HCT116 (cell line): ENCODE measurements around the gene LRPPRC. TPM values are rescaled to one million over a fixed set of nuclear protein-coding genes. Genes with fewer than 3 reads are reported as not detected.

Experiments
- ATAC-seq: fragments of 200-7000 bp; cut with Tn5 transposase; 2 replicates; pipeline ENCODE4 v1.9.1; 2020; ENCODE audit warnings: mild to moderate bottlenecking, moderate library complexity
- BruUV-seq: library from RNA; stranded (reverse); fragments of 400-500 nt; replicated peaks from 2 replicates; lab custom pipeline; 2021; lab: Mats Ljungman, UMichigan
- CTCF ChIA-PET: fragments of 300-600 bp; sonication (Branson Sonifier 250); formaldehyde crosslinking; loops from one replicate; lab custom pipeline; 2021; ENCODE audit warnings: antibody characterized with exemption; lab: Charles Lee
- POLR2A ChIA-PET: fragments of 300-600, 350-600 bp; sonication (Branson Sonifier 250); formaldehyde crosslinking; loops from one replicate; lab custom pipeline; 2021; ENCODE audit warnings: antibody characterized with exemption; lab: Charles Lee
- RAD21 ChIA-PET, 2 experiments: fragments of 300-600 bp; sonication (Branson Sonifier 250); formaldehyde crosslinking; loops; one replicate each; lab custom pipeline; 2023; ENCODE audit warnings: low total read pairs in 2 of 2; ENCODE audit not compliant: uncharacterized antibody in 2 of 2, unreplicated experiment in 2 of 2, low non-redundant PET in 1 of 2; lab: Charles Lee
- DNase-seq: peaks from one replicate; pipeline ENCODE4 v3.0.0-alpha.2; 2010; ENCODE audit warnings: low read depth, low spot score
- H2AFZ ChIP-seq: fragments of 200-600 bp; shearing (Covaris generic), sonication (generic); 2 replicates; pipeline ENCODE4 v1.6.1; 2017; ENCODE audit warnings: low read depth, mixed run types, mixed read lengths, antibody characterized with exemption, low read length; ENCODE audit not compliant: poor library complexity, severe bottlenecking
- H3K27ac ChIP-seq: 2 replicates; pipeline ENCODE4 v1.5.1; 2012; ENCODE audit warnings: low read depth, low read length
- H3K27me3 ChIP-seq: fragments of 200-600 bp; sonication (generic); 2 replicates; pipeline ENCODE4 v1.6.1; 2016; ENCODE audit warnings: mixed run types, low read length, mixed read lengths; ENCODE audit not compliant: insufficient read depth
- H3K36me3 ChIP-seq, 2 experiments: fragments of 200-500 bp in 1 of 2; fragments of 200-600 bp in 1 of 2; sonication (Bioruptor generic) in 1 of 2; sonication (generic) in 1 of 2; 2 replicates each; pipeline versions ENCODE4 v1.5.1 to v1.6.1; 2014 to 2016; ENCODE audit warnings: low read length in 2 of 2, inconsistent platforms in 1 of 2, mixed read lengths in 1 of 2, mixed run types in 1 of 2; ENCODE audit not compliant: insufficient read depth in 2 of 2, control insufficient read depth in 1 of 2
- H3K4me1 ChIP-seq, 2 experiments: fragments of 200-600 bp in 1 of 2; sonication (generic) in 1 of 2; 2 replicates each; pipeline versions ENCODE4 v1.5.1 to v1.6.1; 2012 to 2017; ENCODE audit warnings: low read length in 2 of 2, inconsistent platforms in 1 of 2, mild to moderate bottlenecking in 1 of 2, mixed read lengths in 1 of 2, mixed run types in 1 of 2, moderate library complexity in 1 of 2; ENCODE audit not compliant: insufficient read depth in 2 of 2, control insufficient read depth in 1 of 2
- H3K4me2 ChIP-seq: fragments of 200-600 bp; sonication (generic); 2 replicates; pipeline ENCODE4 v1.6.1; 2017; ENCODE audit warnings: mixed run types, low read length, mixed read lengths
- H3K4me3 ChIP-seq, 2 experiments: fragments of 200-600 bp in 1 of 2; sonication (generic) in 1 of 2; replicated peaks in 1 of 2; 2 replicates each; pipeline ENCODE4 v1.5.1; 2011 to 2016; ENCODE audit warnings: low read length in 2 of 2, control low read depth in 1 of 2, low read depth in 1 of 2, mild to moderate bottlenecking in 1 of 2, mixed read lengths in 1 of 2, mixed run types in 1 of 2
- H3K79me2 ChIP-seq: fragments of 200-600 bp; sonication (generic); 2 replicates; pipeline ENCODE4 v1.6.1; 2017; ENCODE audit warnings: mild to moderate bottlenecking, mixed run types, low read length, moderate library complexity, mixed read lengths; ENCODE audit not compliant: insufficient read depth
- H3K9ac ChIP-seq: fragments of 200-600 bp; sonication (generic); 2 replicates; pipeline ENCODE4 v1.6.1; 2016; ENCODE audit warnings: low read length, mixed read lengths
- H3K9me2 ChIP-seq: fragments of 200-600 bp; sonication (generic), shearing (Covaris generic); 2 replicates; pipeline ENCODE4 v1.6.1; 2017; ENCODE audit warnings: mixed run types, mild to moderate bottlenecking, moderate library complexity; ENCODE audit not compliant: insufficient read depth
- H3K9me3 ChIP-seq, 2 experiments: fragments of 200-500 bp in 1 of 2; fragments of 200-600 bp in 1 of 2; sonication (Bioruptor generic) in 1 of 2; sonication (generic) in 1 of 2; 2 replicates each; pipeline ENCODE4 v1.6.1; 2014 to 2017; ENCODE audit warnings: low read length in 2 of 2, mixed read lengths in 2 of 2, inconsistent platforms in 1 of 2, low read depth in 1 of 2, mild to moderate bottlenecking in 1 of 2, mixed run types in 1 of 2, moderate library complexity in 1 of 2; ENCODE audit not compliant: control insufficient read depth in 1 of 2, insufficient read depth in 1 of 2
- H4K20me1 ChIP-seq: fragments of 200-600 bp; sonication (generic), shearing (Covaris generic); 2 replicates; pipeline ENCODE4 v1.6.1; 2017; ENCODE audit warnings: mixed run types, mild to moderate bottlenecking, moderate library complexity; ENCODE audit not compliant: insufficient read depth
- ATF3 ChIP-seq: IDR thresholded peaks from 2 replicates; pipeline ENCODE4 v1.6.1; 2012
- FOSL1 ChIP-seq: IDR thresholded peaks from 2 replicates; pipeline ENCODE4 v1.6.1; 2012; ENCODE audit warnings: low read depth
- REST ChIP-seq: IDR thresholded peaks from 2 replicates; pipeline ENCODE4 v1.6.1; 2012; ENCODE audit warnings: low read depth
- SIN3A ChIP-seq: IDR thresholded peaks from 2 replicates; pipeline ENCODE4 v1.6.1; 2012; ENCODE audit warnings: low read depth
- TCF7L2 ChIP-seq: IDR thresholded peaks from 2 replicates; pipeline ENCODE4 v1.7.0; 2011; ENCODE audit warnings: borderline replicate concordance, inconsistent platforms; ENCODE audit not compliant: insufficient read depth, insufficient read length; ENCODE audit errors: extremely low read depth
- intact Hi-C: fragments of 100-400 bp; cut with micrococcal nuclease; formaldehyde crosslinking; loops from 2 replicates; pipeline ENCODE4 v1.10.0; 2022
- total RNA-seq: library from RNA; stranded (reverse); gene quantifications from one replicate; pipeline ENCODE4 v1.2.1, GENCODE V29; 2021; ENCODE audit not compliant: unreplicated experiment
- TF ChIP-seq, protein P1 (sequence below), 3 experiments: fragments of 200-600 bp in 1 of 3; sonication (generic) in 1 of 3; IDR thresholded peaks in 2 of 3; conservative IDR thresholded peaks in 1 of 3; 2 replicates each; pipeline ENCODE4 v1.5.1; 2012 to 2017; ENCODE audit warnings: low read depth in 2 of 3, low read length in 2 of 3, antibody characterized with exemption in 1 of 3, borderline replicate concordance in 1 of 3, control low read depth in 1 of 3, mild to moderate bottlenecking in 1 of 3, mixed read lengths in 1 of 3, mixed run types in 1 of 3, moderate library complexity in 1 of 3; ENCODE audit not compliant: insufficient read depth in 1 of 3

Gene LRPPRC
- total RNA-seq, 1 experiment from 2014 or later, result 210 TPM

GRCh38 chr2:43906448-43907109 lies 89.2 kb downstream of the LRPPRC start:
- ATAC-seq, result no peak
- H3K9me2 ChIP-seq, result no peaks in the 10 kb centered on the region
- ChIA-PET CTCF (interaction anchor here (1.4 kb wide), 1 partner anchor 301 kb away, joined by 3 read pairs; no protein-coding TSS in a partner anchor), RAD21 (no interaction called here), POLR2A (no interaction called here)
- DNase-seq, result no peak
- H3K9ac ChIP-seq, result no peak overlapping the region
- H4K20me1 ChIP-seq, result peaks cover 15% of the 10 kb centered on the region; the same call in 1 of the 2 replicates
- no peak overlapping the region for H3K4me2 ChIP-seq
- intact Hi-C loops, result no loop called here
- TF ChIP-seq, protein P1, sequence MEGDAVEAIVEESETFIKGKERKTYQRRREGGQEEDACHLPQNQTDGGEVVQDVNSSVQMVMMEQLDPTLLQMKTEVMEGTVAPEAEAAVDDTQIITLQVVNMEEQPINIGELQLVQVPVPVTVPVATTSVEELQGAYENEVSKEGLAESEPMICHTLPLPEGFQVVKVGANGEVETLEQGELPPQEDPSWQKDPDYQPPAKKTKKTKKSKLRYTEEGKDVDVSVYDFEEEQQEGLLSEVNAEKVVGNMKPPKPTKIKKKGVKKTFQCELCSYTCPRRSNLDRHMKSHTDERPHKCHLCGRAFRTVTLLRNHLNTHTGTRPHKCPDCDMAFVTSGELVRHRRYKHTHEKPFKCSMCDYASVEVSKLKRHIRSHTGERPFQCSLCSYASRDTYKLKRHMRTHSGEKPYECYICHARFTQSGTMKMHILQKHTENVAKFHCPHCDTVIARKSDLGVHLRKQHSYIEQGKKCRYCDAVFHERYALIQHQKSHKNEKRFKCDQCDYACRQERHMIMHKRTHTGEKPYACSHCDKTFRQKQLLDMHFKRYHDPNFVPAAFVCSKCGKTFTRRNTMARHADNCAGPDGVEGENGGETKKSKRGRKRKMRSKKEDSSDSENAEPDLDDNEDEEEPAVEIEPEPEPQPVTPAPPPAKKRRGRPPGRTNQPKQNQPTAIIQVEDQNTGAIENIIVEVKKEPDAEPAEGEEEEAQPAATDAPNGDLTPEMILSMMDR (IDR thresholded peaks at IDR 0.05 in 2 of 3, conservative IDR thresholded peaks at IDR 0.05 in 1 of 3; ENCODE audit: borderline replicate concordance in 1 of 3, insufficient read depth in 1 of 3, low read depth in 2 of 3, low read length in 2 of 3), result no peak
- TF ChIP-seq TCF7L2 (no peak), SIN3A (no peak), FOSL1 (no peak), REST (no peak), ATF3 (no peak)
- H3K4me3 ChIP-seq, result no peak overlapping the region
- peaks cover 29 to 42% of the 10 kb centered on the region in 2 experiments for H3K36me3 ChIP-seq
- BruUV-seq, result no TSS peak
- H3K79me2 ChIP-seq, result peaks cover 75% of the 10 kb centered on the region
- no peaks in the 10 kb centered on the region for H3K9me3 ChIP-seq
- H3K27me3 ChIP-seq, result no peaks in the 10 kb centered on the region
- H2AFZ ChIP-seq, result no peak overlapping the region
- no peak overlapping the region for H3K27ac ChIP-seq
- H3K4me1 ChIP-seq, result no peaks in the 10 kb centered on the region
